K562 (cell line): ENCODE measurements around the gene FCER2. TPM values are rescaled to one million over a fixed set of nuclear protein-coding genes. Genes with fewer than 3 reads are reported as not detected.

Source experiments
- ATAC-seq: fragments of 200-7000 bp; cut with Tn5 transposase; 3 replicates; pipeline ENCODE4 v1.9.1; 2020; ENCODE audit warnings: moderate library complexity
- BruUV-seq: library from RNA; stranded (reverse); fragments of 400-500 nt; replicated peaks from 2 replicates; lab custom pipeline; 2021; lab: Mats Ljungman, UMichigan
- CTCF ChIA-PET: fragments of 300-600 bp; formaldehyde crosslinking; extraction: SDS; loops from one replicate; lab custom pipeline; 2021; ENCODE audit warnings: low intra/inter-chr PET ratio; lab: Yijun Ruan, JAX
- POLR2A ChIA-PET: fragments of 300-600, 350-650 bp; sonication (Branson Sonifier 250); formaldehyde crosslinking; extraction: SDS; loops from one replicate; lab custom pipeline; 2021; ENCODE audit warnings: antibody characterized with exemption, inconsistent platforms; lab: Yijun Ruan, JAX
- DNase-seq, 4 experiments: peaks; one replicate each; pipeline versions ENCODE4 v3.0.0 to v3.0.0-alpha.2; 2011 to 2018; ENCODE audit warnings: low spot score in 3 of 4, mixed read lengths in 3 of 4; ENCODE audit errors: extremely low read depth in 1 of 4
- FAIRE-seq: peaks from 2 replicates; lab custom pipeline; 2011; peaks lifted over from hg19 to GRCh38; lab: Jason Lieb, UNC
- H2AFZ ChIP-seq: 2 replicates; pipeline ENCODE4 v1.6.0; 2011; ENCODE audit warnings: low read depth, low read length, control low read depth, inconsistent platforms
- H3K27ac ChIP-seq: fragments of 200-600 bp; 3 replicates; pipeline ENCODE4 v1.8.0; 2011; ENCODE audit warnings: low read depth, mild to moderate bottlenecking, control low read depth, inconsistent platforms, low read length, moderate library complexity, mixed read lengths; ENCODE audit errors: extremely low read depth
- H3K27me3 ChIP-seq, 2 experiments: fragments of 300-600 bp in 1 of 2; 2 replicates in 1 of 2; 3 replicates in 1 of 2; pipeline versions ENCODE4 v1.6.0 to v1.8.0; 2011; ENCODE audit warnings: inconsistent platforms in 2 of 2, low read length in 2 of 2, mild to moderate bottlenecking in 1 of 2, mixed read lengths in 1 of 2, moderate library complexity in 1 of 2; ENCODE audit not compliant: control insufficient read depth in 2 of 2, insufficient read depth in 2 of 2
- H3K36me3 ChIP-seq: fragments of 300-600 bp; 3 replicates; pipeline ENCODE4 v1.8.0; 2011; ENCODE audit warnings: mild to moderate bottlenecking, low read length, inconsistent platforms; ENCODE audit not compliant: control insufficient read depth, insufficient read depth
- H3K4me1 ChIP-seq, 2 experiments: fragments of 200-600 bp in 1 of 2; replicated peaks in 1 of 2; 2 replicates in 1 of 2; 3 replicates in 1 of 2; pipeline versions ENCODE4 v1.5.1 to v1.8.0; 2011; ENCODE audit warnings: inconsistent platforms in 2 of 2, low read length in 2 of 2, mild to moderate bottlenecking in 1 of 2, mixed read lengths in 1 of 2, moderate library complexity in 1 of 2; ENCODE audit not compliant: control insufficient read depth in 2 of 2, insufficient read depth in 2 of 2
- H3K4me2 ChIP-seq: 2 replicates; pipeline ENCODE4 v1.6.1; 2011; ENCODE audit warnings: low read length, control low read depth, inconsistent platforms, mixed read lengths; ENCODE audit not compliant: insufficient read depth
- H3K4me3 ChIP-seq: fragments of 200-600 bp; sonication (generic), shearing (Covaris generic); 2 replicates; pipeline ENCODE4 v1.5.1; 2016; ENCODE audit warnings: control low read depth, inconsistent platforms
- H3K79me2 ChIP-seq: fragments of 200-600 bp; 3 replicates; pipeline ENCODE4 v1.8.0; 2011; ENCODE audit warnings: low read length, inconsistent platforms; ENCODE audit not compliant: control insufficient read depth, insufficient read depth
- H3K9ac ChIP-seq, 2 experiments: 2 replicates each; pipeline versions ENCODE4 v1.6.0 to v1.6.1; 2011; ENCODE audit warnings: low read depth in 2 of 2, low read length in 2 of 2, control low read depth in 1 of 2, inconsistent platforms in 1 of 2, mild to moderate bottlenecking in 1 of 2, mixed read lengths in 1 of 2; ENCODE audit not compliant: insufficient read depth in 1 of 2
- H3K9me1 ChIP-seq: one replicate; pipeline ENCODE4 v1.6.0; 2011; ENCODE audit warnings: inconsistent platforms, mild to moderate bottlenecking, low read length, moderate library complexity; ENCODE audit not compliant: control insufficient read depth, insufficient read depth
- H3K9me3 ChIP-seq: replicated peaks from 2 replicates; pipeline ENCODE4 v1.5.1; 2011; ENCODE audit warnings: low read depth, low read length, inconsistent platforms; ENCODE audit not compliant: control insufficient read depth, insufficient read depth
- H4K20me1 ChIP-seq: replicated peaks from 2 replicates; pipeline ENCODE4 v1.6.1; 2011; ENCODE audit warnings: low read length, inconsistent platforms, mixed read lengths; ENCODE audit not compliant: control insufficient read depth, insufficient read depth
- ARNT ChIP-seq, 2 experiments: fragments of 450-650 bp; IDR thresholded peaks; 2 replicates each; pipeline ENCODE4 v1.6.1; 2016; ENCODE audit warnings: mild to moderate bottlenecking in 1 of 2
- ATF2 ChIP-seq: sonication (generic); formaldehyde crosslinking; IDR thresholded peaks from 2 replicates; pipeline ENCODE4 v1.8.1; 2022; ENCODE audit warnings: missing genetic modification reagents
- CAMTA2 ChIP-seq: fragments of 250-450 bp; sonication (Bioruptor Pico); conservative IDR thresholded peaks from 2 replicates; pipeline ENCODE4 v1.5.1; 2022
- CC2D1A ChIP-seq: fragments of 450-650 bp; IDR thresholded peaks from 2 replicates; pipeline ENCODE4 v1.6.1; 2017; ENCODE audit warnings: mild to moderate bottlenecking
- CREB1 ChIP-seq, 2 experiments: sonication (generic) in 1 of 2; formaldehyde crosslinking in 1 of 2; IDR thresholded peaks; 2 replicates each; pipeline versions ENCODE4 v1.6.1 to v1.8.0; 2012 to 2022; ENCODE audit warnings: inconsistent platforms in 1 of 2, mild to moderate bottlenecking in 1 of 2, missing genetic modification reagents in 1 of 2, moderate library complexity in 1 of 2
- IFI16 ChIP-seq: fragments of 250-450 bp; sonication (Bioruptor Pico); IDR thresholded peaks from 2 replicates; pipeline ENCODE4 v2.1.2; 2022; ENCODE audit warnings: mild to moderate bottlenecking, inconsistent platforms
- ILF3 ChIP-seq: fragments of 450-650 bp; IDR thresholded peaks from 2 replicates; pipeline ENCODE4 v1.6.1; 2018; ENCODE audit warnings: antibody characterized with exemption, mild to moderate bottlenecking, moderate library complexity, borderline replicate concordance
- MCM3 ChIP-seq: fragments of 450-650 bp; IDR thresholded peaks from 2 replicates; pipeline ENCODE4 v1.6.1; 2016
- NR2F6 ChIP-seq: fragments of 450-650 bp; formaldehyde crosslinking; IDR thresholded peaks from 2 replicates; pipeline ENCODE4 v1.4.0; 2020; ENCODE audit warnings: mild to moderate bottlenecking
- POLR3G ChIP-seq: IDR thresholded peaks from 2 replicates; pipeline ENCODE4 v1.6.1; 2011; ENCODE audit not compliant: insufficient read length, insufficient replicate concordance; ENCODE audit errors: extremely low read depth
- PYGO2 ChIP-seq: fragments of 450-650 bp; IDR thresholded peaks from 2 replicates; pipeline ENCODE4 v1.6.1; 2016; ENCODE audit warnings: mild to moderate bottlenecking, missing genetic modification characterization, moderate library complexity, missing compliant biosample characterization
- SAP30 ChIP-seq: fragments of 200-600 bp; sonication (generic); IDR thresholded peaks from 2 replicates; pipeline ENCODE4 v1.6.1; 2012; ENCODE audit warnings: borderline replicate concordance, low read depth, mild to moderate bottlenecking, moderate library complexity, low read length, control low read depth, inconsistent platforms; ENCODE audit not compliant: insufficient read depth, poor library complexity, severe bottlenecking
- SMARCA5 ChIP-seq: fragments of 450-650 bp; IDR thresholded peaks from 2 replicates; pipeline ENCODE4 v1.6.1; 2016
- SRSF9 ChIP-seq: fragments of 200-400 bp; formaldehyde crosslinking; IDR thresholded peaks from 2 replicates; pipeline ENCODE4 v1.6.1; 2017; ENCODE audit warnings: low read depth, low read length, borderline replicate concordance
- ZC3H8 ChIP-seq: fragments of 450-650 bp; IDR thresholded peaks from 2 replicates; pipeline ENCODE4 v1.6.1; 2017
- ZNF347 ChIP-seq: fragments of 450-650 bp; formaldehyde crosslinking; IDR thresholded peaks from 2 replicates; pipeline ENCODE4 v1.4.0; 2020; ENCODE audit warnings: low read depth, mild to moderate bottlenecking, moderate library complexity
- ZNF644 ChIP-seq: fragments of 200-800 bp; sonication (Bioruptor generic); IDR thresholded peaks from 2 replicates; pipeline ENCODE4 v1.6.1; 2016; ENCODE audit warnings: low read depth, missing genetic modification characterization, missing compliant biosample characterization
- WGBS: fragments of 100-300 bp; shearing (Covaris generic); methylation state at CpG from one replicate; pipeline ENCODE4 v1.1.6; 2016; ENCODE audit warnings: low coverage, mixed read lengths; ENCODE audit not compliant: insufficient coverage; ENCODE audit errors: missing lambda C conversion rate; 5-methylcytosine and 5-hydroxymethylcytosine counted together
- in situ Hi-C: fragments of 300-500 bp; cut with MboI; formaldehyde crosslinking; loops from 4 replicates; pipeline ENCODE4 v1.15.0; 2018; ENCODE audit warnings: inconsistent platforms, mixed read lengths
- intact Hi-C: fragments of 100-400 bp; cut with micrococcal nuclease; formaldehyde crosslinking; loops from 2 replicates; pipeline ENCODE4 v1.14.2; 2022
- polyA plus RNA-seq, 8 experiments: library from polyadenylated mRNA; depleted of rRNA in 4 of 8; stranded (reverse) in 5 of 8; unstranded in 3 of 8; fragments of >200 nt; fragmentation: Nextera tagmentation in 2 of 8; fragmentation: Illumina TruSeq in 1 of 8; extraction: Ambion mirVana in 2 of 8; extraction: Trizol in 1 of 8; gene quantifications; 2 replicates each; pipeline versions ENCODE4 v1.2.1 to v1.2.3, GENCODE V29; 2011 to 2014; ENCODE audit warnings: inconsistent platforms in 1 of 8, missing spikeins in 1 of 8
- total RNA-seq, 7 experiments: library from RNA; depleted of rRNA in 6 of 7; stranded (reverse); fragments of >200 nt in 6 of 7; fragmentation: Illumina TruSeq in 2 of 7; extraction: Trizol in 2 of 7; gene quantifications; 2 replicates each; pipeline versions ENCODE4 v1.2.1 to v1.2.3, GENCODE V29; 2011 to 2021; ENCODE audit warnings: low replicate concordance in 1 of 7

Gene FCER2
- total and polyA plus RNA-seq, 9 of the 15 experiments (the other 6 are each of a cell fraction or from before 2014, with no cell fraction given) = 0.11 TPM; not detected in 8

DNA sequence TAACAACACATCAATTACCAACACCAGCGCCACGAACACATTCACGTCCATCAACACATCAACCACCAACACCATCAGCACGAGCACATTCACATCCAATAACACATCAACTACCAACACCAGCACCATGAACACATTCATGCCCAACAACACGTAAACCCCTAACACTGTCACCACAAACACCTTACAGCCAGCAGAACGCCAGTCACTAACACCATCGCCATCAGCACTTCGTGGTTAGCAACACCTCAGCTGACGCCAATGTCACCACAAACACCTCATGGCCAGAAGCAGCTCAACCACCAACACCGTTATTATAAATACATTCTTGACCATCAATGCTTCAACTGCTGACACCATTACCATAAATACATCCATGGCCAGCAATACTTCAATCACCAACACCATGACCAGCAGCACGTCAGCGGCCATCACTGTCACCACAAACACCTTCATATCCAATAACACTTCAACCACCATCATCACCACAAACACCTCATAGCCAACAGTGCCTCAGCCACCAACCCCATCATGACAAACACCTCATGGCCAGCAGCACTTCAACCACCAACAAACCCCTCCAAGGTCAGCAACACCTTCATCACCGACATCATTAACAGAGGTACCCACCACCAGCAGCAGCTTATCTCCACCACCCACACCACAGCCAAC lies 9.4 kb downstream of the FCER2 start:
- Histone ChIP-seq H3K9ac (no peak overlapping the region), H3K4me2 (no peak overlapping the region), H3K4me3 (no peak overlapping the region), H3K9me3 (peaks cover 3% of the 10 kb centered on the region), H3K36me3 (no peaks in the 10 kb centered on the region), H2AFZ (no peak overlapping the region), H3K27me3 (peaks cover 12 to 70% of the 10 kb centered on the region in 2 experiments; a peak in 4 of 5 replicates), H3K9me1 (no peaks in the 10 kb centered on the region), H3K27ac (no peak overlapping the region), H3K4me1 (peaks cover 0 to 8% of the 10 kb centered on the region in 2 experiments; a peak in 2 of 5 replicates), H3K79me2 (no peaks in the 10 kb centered on the region), H4K20me1 (no peaks in the 10 kb centered on the region)
- FAIRE-seq = no peak
- in situ Hi-C loops (no loop called here), intact Hi-C loops (no loop called here)
- BruUV-seq = no TSS peak
- WGBS = under 1% methylated on average over 13 of the region's 13 CpGs
- no peak for TF ChIP-seq SMARCA5
- 0 out of 2 replicates have a peak, but pooled peaks have one; percentile 11 for TF ChIP-seq MCM3
- TF ChIP-seq NR2F6 (CRISPR knock-in tag) = no peak
- no peak for TF ChIP-seq ILF3
- no peak for TF ChIP-seq ZC3H8
- POLR2A ChIA-PET = interaction anchor here (1.3 kb wide), 1 partner anchor 12 kb away, joined by 3 read pairs; the partner anchor contains the start of gene TRAPPC5
- no peak for DNase-seq
- ATAC-seq = no peak
- CTCF ChIA-PET = no interaction called here

DNA sequence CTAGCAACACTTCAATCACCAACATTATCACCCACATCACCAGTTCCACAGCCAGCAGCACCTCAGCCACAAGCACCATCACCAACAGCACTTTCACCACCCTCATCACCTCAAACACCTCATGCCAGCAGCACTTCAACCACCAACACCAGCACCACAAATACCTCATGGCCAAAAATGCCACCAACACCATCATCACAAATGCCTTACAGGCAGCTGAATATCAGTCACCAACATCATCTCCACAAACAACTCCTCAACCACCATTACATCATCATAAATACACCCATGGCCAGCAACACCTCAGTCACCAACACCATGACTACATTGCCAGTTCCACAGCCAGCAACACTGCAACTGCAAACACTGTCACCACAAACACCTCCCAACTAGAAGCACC lies 10.4 kb downstream of the FCER2 start:
- H3K4me1 ChIP-seq = peaks cover 0 to 11% of the 10 kb centered on the region in 2 experiments; a peak in 1 of 5 replicates
- DNase-seq (no peak), ATAC-seq (no peak), FAIRE-seq (no peak)
- no peak overlapping the region for H3K4me3 ChIP-seq
- no peaks in the 10 kb centered on the region for H3K36me3 ChIP-seq
- ChIA-PET CTCF (no interaction called here), POLR2A (interaction anchor here (0.7 kb wide), 1 partner anchor 45 kb away, joined by 4 read pairs; no protein-coding TSS in a partner anchor)
- BruUV-seq = no TSS peak
- no peak overlapping the region for H2AFZ ChIP-seq
- peaks cover 6 to 67% of the 10 kb centered on the region in 2 experiments; a peak in 4 of 5 replicates for H3K27me3 ChIP-seq
- in situ Hi-C loops (no loop called here), intact Hi-C loops (no loop called here)
- H3K9me3 ChIP-seq = peaks cover 3% of the 10 kb centered on the region
- no peak overlapping the region for H3K4me2 ChIP-seq
- no peaks in the 10 kb centered on the region for H3K9me1 ChIP-seq
- H3K27ac ChIP-seq = no peak overlapping the region
- H4K20me1 ChIP-seq = no peaks in the 10 kb centered on the region
- no peak overlapping the region for H3K9ac ChIP-seq
- H3K79me2 ChIP-seq = no peaks in the 10 kb centered on the region
- TF ChIP-seq CAMTA2 (CRISPR knock-in tag) (no peak), CC2D1A (no peak), SRSF9 (no peak), POLR3G (no peak), PYGO2 (tag) (no peak), ZNF644 (tag) (no peak), SAP30 (no peak), ARNT (IDR thresholded peaks at IDR 0.05) (no peak), IFI16 (CRISPR knock-in tag) (no peak), CREB1 (IDR thresholded peaks at IDR 0.05) (no peak), CREB1 (CRISPR knock-in tag; IDR thresholded peaks at IDR 0.05) (no peak), ATF2 (CRISPR knock-in tag) (no peak), ZNF347 (no peak)
